ENCODE measurements around the gene PTPN1. TPM values are rescaled to one million over a fixed set of nuclear protein-coding genes. Genes with fewer than 3 reads are reported as not detected.

Gene PTPN1
- total and polyA plus RNA-seq, 2 donors (not counting 3 experiments of a cell fraction or from before 2014, with no cell fraction given): 41.1 to 64.3 TPM

DNA sequence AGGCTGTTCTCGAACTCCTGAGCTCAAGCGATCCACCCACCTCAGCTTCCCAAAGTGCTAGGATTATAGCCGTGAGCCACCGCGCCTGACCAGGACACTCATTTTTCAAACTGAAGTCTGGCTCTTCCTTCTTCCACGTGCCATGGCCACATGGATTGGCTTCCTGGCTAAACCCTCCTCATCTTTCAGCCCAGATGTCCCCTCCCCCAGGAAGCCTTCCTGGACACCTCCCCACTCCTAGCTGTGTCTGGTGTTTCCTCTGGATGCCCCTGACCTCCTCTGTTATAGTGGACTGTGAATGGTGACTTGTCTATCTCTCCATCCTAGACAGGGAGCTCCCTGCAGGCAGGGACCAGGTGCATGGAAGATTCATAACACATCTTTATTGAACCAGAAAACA, 124.0 kb downstream of the PTPN1 start:
- Histone ChIP-seq H3K27me3 (ENCODE audit: control insufficient read depth in 2 of 2, insufficient read depth in 2 of 2, low read length in 2 of 2) (no peaks in the 10 kb centered on the region), H3K9me3 (replicated peaks; ENCODE audit: control insufficient read depth, insufficient read depth, low read length) (no peaks in the 10 kb centered on the region), H3K4me1 (ENCODE audit: control insufficient read depth, extremely low read depth, insufficient read depth, low read length) (no peaks in the 10 kb centered on the region), H3K27ac (ENCODE audit: insufficient read depth, low read depth, low read length) (no peak overlapping the region), H3K9ac (replicated peaks; ENCODE audit: extremely low read depth, insufficient read depth, low read length) (no peak overlapping the region), H3K79me2 (ENCODE audit: control insufficient read depth, insufficient read depth, low read length) (no peaks in the 10 kb centered on the region), H3K36me3 (ENCODE audit: control insufficient read depth in 2 of 2, extremely low read depth in 1 of 2, insufficient read depth in 2 of 2, low read length in 2 of 2) (no peaks in the 10 kb centered on the region), H3K4me2 (ENCODE audit: insufficient read depth, low read length) (no peak overlapping the region), H3K9me1 (replicated peaks; ENCODE audit: control insufficient read depth, extremely low read depth, insufficient read depth, low read length) (no peaks in the 10 kb centered on the region), H2AFZ (ENCODE audit: low read depth, low read length) (no peak overlapping the region), H4K20me1 (replicated peaks; ENCODE audit: control insufficient read depth, extremely low read depth, insufficient read depth, low read length) (no peaks in the 10 kb centered on the region), H3K4me3 (replicated peaks in 1 of 3; ENCODE audit: insufficient read depth in 1 of 3, low read depth in 1 of 3, low read length in 3 of 3) (no peak overlapping the region)
- ChIA-PET CTCF (interaction anchor here (0.6 to 4.3 kb wide), 9 partner anchors 8 to 159 kb away, joined by 3 to 19 read pairs (median 4); no protein-coding TSS in a partner anchor), POLR2A (no interaction called here)
- DNase-seq (ENCODE audit: low read depth, low spot score) (no peak), FAIRE-seq (no peak)
- dilution Hi-C loops (cut with MboI; ENCODE audit: extremely low pct_ligation_motif_present, low sequenced_read_pairs) (no loop called here), intact Hi-C loops (cut with micrococcal nuclease) (no loop called here)
- no peak for TF ChIP-seq FOS (IDR thresholded peaks at IDR 0.05; ENCODE audit: borderline replicate concordance, insufficient read depth, low read length)
- no peak for TF ChIP-seq POLR2A (IDR thresholded peaks at IDR 0.05; ENCODE audit: low read depth, low read length)
- TF ChIP-seq JUN (IDR thresholded peaks at IDR 0.05; ENCODE audit: borderline replicate concordance, insufficient read depth, insufficient read length, low read depth): no peak
- TF ChIP-seq EZH2 (IDR thresholded peaks at IDR 0.05; ENCODE audit: borderline replicate concordance, low read depth, low read length, severe bottlenecking): no peak
- TF ChIP-seq, protein P1, sequence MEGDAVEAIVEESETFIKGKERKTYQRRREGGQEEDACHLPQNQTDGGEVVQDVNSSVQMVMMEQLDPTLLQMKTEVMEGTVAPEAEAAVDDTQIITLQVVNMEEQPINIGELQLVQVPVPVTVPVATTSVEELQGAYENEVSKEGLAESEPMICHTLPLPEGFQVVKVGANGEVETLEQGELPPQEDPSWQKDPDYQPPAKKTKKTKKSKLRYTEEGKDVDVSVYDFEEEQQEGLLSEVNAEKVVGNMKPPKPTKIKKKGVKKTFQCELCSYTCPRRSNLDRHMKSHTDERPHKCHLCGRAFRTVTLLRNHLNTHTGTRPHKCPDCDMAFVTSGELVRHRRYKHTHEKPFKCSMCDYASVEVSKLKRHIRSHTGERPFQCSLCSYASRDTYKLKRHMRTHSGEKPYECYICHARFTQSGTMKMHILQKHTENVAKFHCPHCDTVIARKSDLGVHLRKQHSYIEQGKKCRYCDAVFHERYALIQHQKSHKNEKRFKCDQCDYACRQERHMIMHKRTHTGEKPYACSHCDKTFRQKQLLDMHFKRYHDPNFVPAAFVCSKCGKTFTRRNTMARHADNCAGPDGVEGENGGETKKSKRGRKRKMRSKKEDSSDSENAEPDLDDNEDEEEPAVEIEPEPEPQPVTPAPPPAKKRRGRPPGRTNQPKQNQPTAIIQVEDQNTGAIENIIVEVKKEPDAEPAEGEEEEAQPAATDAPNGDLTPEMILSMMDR (IDR thresholded peaks at IDR 0.05; ENCODE audit: extremely low read depth in 1 of 2, insufficient read depth in 1 of 2, low read depth in 1 of 2, low read length in 2 of 2): no peak
- no peak for TF ChIP-seq POLR2AphosphoS5 (IDR thresholded peaks at IDR 0.05; ENCODE audit: insufficient read depth, low read depth, low read length)
- no peak for TF ChIP-seq GATA2 (IDR thresholded peaks at IDR 0.05; ENCODE audit: insufficient read depth, insufficient read length, low read depth, low read length)
- TF ChIP-seq, protein P2, sequence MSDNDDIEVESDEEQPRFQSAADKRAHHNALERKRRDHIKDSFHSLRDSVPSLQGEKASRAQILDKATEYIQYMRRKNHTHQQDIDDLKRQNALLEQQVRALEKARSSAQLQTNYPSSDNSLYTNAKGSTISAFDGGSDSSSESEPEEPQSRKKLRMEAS (IDR thresholded peaks at IDR 0.05; ENCODE audit: insufficient read depth, insufficient read length): no peak
- TF ChIP-seq MYC (IDR thresholded peaks at IDR 0.05; ENCODE audit: low read depth, low read length): no peak
- BruUV-seq (replicated peaks): no TSS peak

MicroRNAs within 50 kb of the gene (microRNA counts, 767-probe panel; counts per million panel counts)
- 723 counts per million, percentile 96 among the panel's probes with 10 or more counts for microRNA hsa-miR-645

Small RNA genes lying within 50 kb of the gene (microRNA-seq; reads per million reads assigned to microRNA genes)
- gene MIR1302-5 (ENCODE audit: borderline number of aligned reads, borderline replicate concordance) (not detected), gene MIR645 (ENCODE audit: borderline number of aligned reads, borderline replicate concordance) (not detected)

Small RNA genes lying within 50 kb of the gene (small RNA-seq; reads per million reads assigned to genes)
- not detected for gene COX6CP2 (ENCODE audit: insufficient read depth, insufficient read length, low read depth, low replicate concordance)
- not detected for gene MIR1302-5 (ENCODE audit: insufficient read depth, insufficient read length, low read depth, low replicate concordance)
- gene MIR645 (ENCODE audit: insufficient read depth, insufficient read length, low read depth, low replicate concordance): not detected
- gene RF00019 (ENCODE audit: insufficient read depth, insufficient read length, low read depth, low replicate concordance): not detected

Other genes starting within 250 kb of the PTPN1 start
- not detected in 2 replicates for gene RIPOR3, start 181.2 kb downstream of the PTPN1 start, total RNA-seq
- gene RIPOR3, start 181.2 kb downstream of the PTPN1 start, polyA plus RNA-seq: not detected in 2 replicates
- gene PARD6B, start 221.2 kb downstream of the PTPN1 start, total RNA-seq: 0.07 TPM in 1 of 2 replicates, not detected in the other
- gene PARD6B, start 221.2 kb downstream of the PTPN1 start, polyA plus RNA-seq: 0.03 TPM in 1 of 2 replicates, not detected in the other

Measured in endothelial cell of umbilical vein (primary cell).